HuH-7 (cell line): ENCODE measurements around the gene OTX1.

Experiments
- DNase-seq: peaks from one replicate; pipeline ENCODE4 v3.0.0; 2011; ENCODE audit warnings: low spot score

The OTX1 gene

GRCh38 chr2:63047321-63048279 is 3.0 kb upstream of the OTX1 start:
- no peak for DNase-seq

DNA sequence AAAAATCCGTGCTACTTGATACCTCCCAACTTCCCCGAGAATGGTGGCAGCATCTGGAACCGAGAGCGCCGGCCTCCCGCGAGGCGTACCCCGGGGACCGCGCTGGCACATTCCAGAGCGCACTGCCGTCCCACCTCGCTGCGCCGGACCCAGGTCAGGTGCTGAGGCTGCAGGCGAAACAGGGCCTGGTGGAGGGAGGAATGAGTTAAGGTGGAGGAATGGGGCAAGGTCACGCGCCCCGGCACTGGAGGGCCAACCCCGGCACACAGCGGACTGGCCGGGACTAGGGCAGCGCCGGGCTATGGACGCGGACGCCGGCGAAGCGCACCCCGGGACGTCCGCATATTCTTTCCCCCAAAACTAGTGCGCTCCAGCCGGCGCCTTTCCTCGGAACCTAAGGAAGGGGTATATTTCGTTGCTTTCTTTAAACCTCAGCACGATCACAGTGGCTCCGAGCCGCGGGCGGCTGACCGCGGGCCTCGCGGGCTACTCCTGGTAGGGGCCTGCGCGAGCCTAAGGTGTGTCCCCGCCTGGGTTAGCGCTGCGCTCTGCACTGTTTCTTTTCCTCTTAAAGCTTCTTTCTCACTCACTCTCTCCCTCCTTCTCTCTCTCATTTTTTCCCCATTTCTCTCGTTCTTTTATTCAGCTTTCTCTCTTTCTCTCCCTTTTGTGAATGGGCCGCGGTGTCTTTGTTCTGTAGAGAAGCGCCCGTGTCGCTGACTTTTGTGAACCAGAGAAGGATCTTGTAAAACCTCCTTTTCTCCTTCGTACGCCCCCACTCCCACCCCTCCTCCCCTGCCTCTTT is 2.1 kb upstream of the OTX1 start:
- no peak for DNase-seq

GRCh38 chr2:63049211-63049969 is 1.2 kb upstream of the OTX1 start:
- DNase-seq, result peak; percentile 54

- peak; percentile 71 for DNase-seq
Measured at GRCh38 chr2:63049970-63050333, 678 bp upstream of the OTX1 start.

- DNase-seq, result peak; percentile 66
Measured at GRCh38 chr2:63051042-63051794, 588 bp downstream of the OTX1 start.

GRCh38 chr2:63051795-63052333 is 1.2 kb downstream of the OTX1 start:
- DNase-seq, result no peak

DNA sequence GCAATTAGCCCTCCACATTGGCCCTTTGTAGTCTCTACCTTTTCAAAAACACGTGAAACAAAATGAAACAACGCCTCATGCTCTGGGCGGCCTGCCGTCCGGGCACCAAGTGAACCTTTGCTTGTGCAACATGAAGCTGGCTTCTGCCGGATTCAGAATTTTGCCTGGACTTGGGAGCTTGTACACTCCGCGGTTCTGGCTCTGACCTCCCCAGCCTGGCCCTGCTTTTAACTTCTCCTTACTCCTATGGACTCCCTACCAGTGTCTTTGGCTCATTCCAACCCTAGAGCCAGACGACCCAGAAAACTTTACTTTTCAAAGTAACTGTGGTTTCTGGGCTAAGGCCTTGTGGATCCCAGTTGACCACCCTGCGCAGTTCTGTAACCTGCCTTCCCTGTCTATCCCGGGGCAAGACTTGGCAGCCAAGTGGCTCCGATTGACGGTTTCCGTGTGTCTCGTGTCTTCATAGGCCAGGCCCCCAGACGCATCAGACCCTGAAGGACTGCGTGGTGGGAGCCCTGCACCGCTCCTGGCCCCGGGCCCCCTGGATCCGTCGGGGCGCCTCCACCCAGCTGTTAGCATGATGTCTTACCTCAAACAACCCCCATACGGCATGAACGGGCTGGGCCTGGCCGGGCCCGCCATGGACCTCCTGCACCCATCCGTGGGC is 1.9 kb downstream of the OTX1 start:
- no peak for DNase-seq

DNA sequence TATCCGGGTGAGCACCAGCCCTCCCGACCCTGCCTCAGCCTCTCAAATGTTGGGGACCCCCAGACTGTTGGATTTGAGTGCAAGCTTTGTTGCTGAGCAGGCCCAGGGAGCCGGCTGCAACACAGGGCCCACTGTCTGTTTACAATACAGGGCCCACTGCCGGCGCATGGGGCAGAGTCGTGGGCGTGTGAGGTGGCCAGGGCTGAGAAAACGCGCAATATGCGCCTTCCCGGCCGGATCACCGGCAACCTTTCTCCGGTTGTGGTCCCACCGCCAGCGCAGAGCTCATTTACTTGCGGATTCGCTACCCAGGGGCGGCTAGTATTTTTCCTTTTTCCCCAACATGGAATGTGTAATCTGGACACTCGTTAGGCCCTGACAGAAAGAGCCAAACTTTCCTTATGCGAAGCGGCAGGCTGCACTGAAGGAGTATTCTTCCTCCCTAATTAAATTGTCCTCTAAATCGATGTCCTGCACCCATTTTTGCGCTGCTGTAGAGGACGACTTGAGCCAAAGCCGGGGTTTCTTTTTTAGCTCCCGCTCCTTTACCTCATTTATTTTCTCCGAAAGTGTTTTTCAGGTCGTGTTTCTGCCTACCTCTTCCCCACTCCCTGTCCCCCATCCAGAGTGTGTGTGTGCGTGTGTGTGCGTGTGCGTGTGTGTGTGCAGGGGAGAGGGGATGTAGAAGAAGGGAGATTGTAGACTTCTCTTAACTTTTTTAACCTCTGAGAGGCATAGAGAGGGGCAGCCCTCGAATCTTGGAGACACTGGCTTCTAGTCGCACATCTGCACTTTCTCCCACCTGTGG is 2.7 kb downstream of the OTX1 start:
- no peak for DNase-seq

- no peak for DNase-seq
Measured at GRCh38 chr2:63053889-63054602, 3.4 kb downstream of the OTX1 start.

GRCh38 chr2:63054841-63055225 is 4.2 kb downstream of the OTX1 start:
- DNase-seq, result no peak

DNA sequence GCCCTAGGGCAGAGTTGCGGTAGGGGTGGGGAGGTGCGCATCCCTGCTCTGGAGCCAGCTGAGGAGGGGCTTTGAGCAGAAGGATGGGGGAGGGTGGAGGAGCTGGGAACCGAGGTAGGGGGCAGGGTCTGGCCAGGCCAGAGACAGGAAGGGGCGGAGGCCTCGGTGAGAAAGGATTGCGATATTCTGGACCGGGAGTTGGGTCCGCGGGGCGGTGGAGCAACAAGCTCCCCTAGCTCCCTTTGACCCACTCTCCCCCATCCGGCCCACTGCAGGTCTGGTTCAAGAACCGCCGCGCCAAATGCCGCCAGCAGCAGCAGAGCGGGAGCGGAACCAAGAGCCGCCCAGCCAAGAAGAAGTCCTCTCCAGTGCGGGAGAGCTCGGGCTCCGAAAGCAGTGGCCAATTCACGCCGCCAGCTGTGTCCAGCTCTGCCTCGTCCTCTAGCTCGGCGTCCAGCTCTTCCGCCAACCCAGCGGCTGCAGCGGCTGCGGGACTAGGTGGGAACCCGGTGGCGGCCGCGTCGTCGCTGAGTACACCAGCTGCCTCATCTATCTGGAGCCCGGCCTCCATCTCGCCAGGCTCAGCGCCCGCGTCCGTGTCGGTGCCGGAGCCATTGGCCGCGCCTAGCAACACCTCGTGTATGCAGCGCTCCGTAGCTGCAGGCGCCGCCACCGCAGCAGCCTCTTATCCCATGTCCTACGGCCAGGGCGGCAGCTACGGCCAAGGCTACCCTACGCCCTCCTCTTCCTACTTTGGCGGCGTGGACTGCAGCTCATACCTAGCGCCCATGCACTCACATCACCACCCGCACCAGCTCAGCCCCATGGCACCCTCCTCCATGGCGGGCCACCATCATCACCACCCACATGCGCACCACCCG is 4.8 kb downstream of the OTX1 start:
- no peak for DNase-seq

DNA sequence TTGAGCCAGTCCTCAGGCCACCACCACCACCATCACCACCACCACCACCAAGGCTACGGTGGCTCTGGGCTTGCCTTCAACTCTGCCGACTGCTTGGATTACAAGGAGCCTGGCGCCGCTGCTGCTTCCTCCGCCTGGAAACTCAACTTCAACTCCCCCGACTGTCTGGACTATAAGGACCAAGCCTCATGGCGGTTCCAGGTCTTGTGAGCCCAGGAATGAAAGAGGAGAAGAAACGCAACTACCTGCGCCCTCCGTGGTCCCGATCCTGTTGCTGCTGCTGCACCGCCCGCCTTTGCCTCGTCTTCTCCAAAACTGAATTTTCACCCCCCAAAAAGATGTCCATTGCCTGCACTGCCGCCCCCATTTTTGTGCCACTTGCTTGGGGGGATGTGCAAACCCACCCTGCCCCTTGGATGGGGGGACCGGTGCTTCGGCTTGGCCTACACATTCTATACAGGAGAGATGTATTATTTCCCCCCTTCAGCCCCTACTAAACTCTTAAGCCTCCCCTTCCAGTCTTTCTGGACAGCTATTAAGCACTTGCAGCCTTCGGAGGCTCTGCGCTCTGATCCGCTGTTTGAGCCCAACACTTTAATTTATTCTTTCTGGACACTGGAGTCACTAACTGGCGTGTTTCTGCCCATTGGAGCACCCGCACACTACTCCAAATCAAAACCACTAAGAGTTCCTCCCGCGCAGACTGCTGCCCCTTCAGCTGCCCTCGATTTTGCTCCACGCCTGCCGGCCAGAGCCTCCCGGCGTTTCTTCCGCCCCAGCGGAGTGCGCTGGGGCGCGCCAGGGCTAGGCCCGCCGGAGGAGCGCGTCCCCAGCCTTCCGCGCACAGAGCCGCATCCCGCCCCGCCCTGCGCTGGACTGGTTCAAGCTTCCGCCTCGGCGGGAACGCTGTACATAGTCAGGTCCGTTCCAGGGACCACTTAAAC is 5.7 kb downstream of the OTX1 start:
- no peak for DNase-seq

DNA sequence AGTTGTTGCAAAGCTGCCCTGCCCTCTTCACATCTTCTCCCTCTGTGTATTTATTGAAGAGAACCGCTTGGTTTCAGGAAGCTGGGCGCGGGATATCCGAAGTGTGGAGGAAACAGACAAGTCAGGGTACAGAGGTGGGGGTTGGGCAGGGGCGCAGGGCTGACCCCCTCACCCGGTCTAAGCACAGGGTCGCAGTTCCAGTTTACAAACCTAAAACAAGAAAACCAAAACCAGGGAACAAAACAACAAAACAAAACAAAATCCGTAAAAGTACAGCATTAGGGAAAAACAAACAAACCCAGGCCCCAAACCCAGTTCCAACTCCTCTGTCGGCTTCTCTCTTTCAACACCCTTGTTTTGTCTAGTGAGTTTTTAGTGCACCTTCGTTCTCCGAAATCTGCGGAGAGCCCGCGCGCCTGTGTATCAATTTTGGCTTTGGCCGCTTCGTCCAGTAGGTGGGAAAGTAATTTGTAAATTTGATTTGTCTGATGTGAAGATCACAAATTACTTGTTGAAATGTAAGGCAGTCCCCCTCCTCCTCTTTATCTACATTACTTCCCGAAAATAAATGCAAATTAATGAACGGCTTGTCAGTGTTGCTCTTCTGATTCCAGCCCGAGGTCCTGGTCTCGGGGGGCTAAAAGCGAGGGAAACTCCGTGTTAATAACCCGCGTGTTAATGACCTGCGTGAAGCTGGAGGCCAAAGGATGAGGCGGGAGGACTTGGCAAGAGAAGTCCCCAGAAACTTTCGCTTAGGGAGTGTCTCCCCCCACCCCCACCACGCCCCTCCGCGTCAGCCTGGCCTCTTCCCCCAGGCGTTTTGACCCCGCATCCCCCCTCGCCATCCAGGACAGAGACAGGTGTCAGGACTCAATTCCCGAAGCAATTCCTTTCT is 6.9 kb downstream of the OTX1 start:
- DNase-seq, result no peak

GRCh38 chr2:63058144-63058920 is 7.7 kb downstream of the OTX1 start:
- no peak for DNase-seq
